Measurements from ENCODE around the gene CPNE4.

- no peak for TF ChIP-seq CTCF (conservative IDR thresholded peaks at IDR 0.05)
- TF ChIP-seq ZFX (IDR thresholded peaks at IDR 0.05): no peak
These were observed 223.3 kb downstream of the CPNE4 start for GRCh38 chr3:131811481-131811880.
